HCT116 (cell line): ENCODE data around the gene SH3BP4. TPM values are rescaled to one million over a fixed set of nuclear protein-coding genes. Genes with fewer than 3 reads are reported as not detected.

ENCODE experiments used
- ATAC-seq: fragments of 200-7000 bp; cut with Tn5 transposase; 2 replicates; pipeline ENCODE4 v1.9.1; 2020; ENCODE audit warnings: mild to moderate bottlenecking, moderate library complexity
- BruUV-seq: library from RNA; stranded (reverse); fragments of 400-500 nt; replicated peaks from 2 replicates; lab custom pipeline; 2021; lab: Mats Ljungman, UMichigan
- CTCF ChIA-PET: fragments of 300-600 bp; sonication (Branson Sonifier 250); formaldehyde crosslinking; loops from one replicate; lab custom pipeline; 2021; ENCODE audit warnings: antibody characterized with exemption; lab: Charles Lee
- POLR2A ChIA-PET: fragments of 300-600, 350-600 bp; sonication (Branson Sonifier 250); formaldehyde crosslinking; loops from one replicate; lab custom pipeline; 2021; ENCODE audit warnings: antibody characterized with exemption; lab: Charles Lee
- RAD21 ChIA-PET, 2 experiments: fragments of 300-600 bp; sonication (Branson Sonifier 250); formaldehyde crosslinking; loops; one replicate each; lab custom pipeline; 2023; ENCODE audit warnings: low total read pairs in 2 of 2; ENCODE audit not compliant: uncharacterized antibody in 2 of 2, unreplicated experiment in 2 of 2, low non-redundant PET in 1 of 2; lab: Charles Lee
- DNase-seq: peaks from one replicate; pipeline ENCODE4 v3.0.0-alpha.2; 2010; ENCODE audit warnings: low read depth, low spot score
- H2AFZ ChIP-seq: fragments of 200-600 bp; shearing (Covaris generic), sonication (generic); 2 replicates; pipeline ENCODE4 v1.6.1; 2017; ENCODE audit warnings: low read depth, mixed run types, mixed read lengths, antibody characterized with exemption, low read length; ENCODE audit not compliant: poor library complexity, severe bottlenecking
- H3K27ac ChIP-seq: 2 replicates; pipeline ENCODE4 v1.5.1; 2012; ENCODE audit warnings: low read depth, low read length
- H3K27me3 ChIP-seq: fragments of 200-600 bp; sonication (generic); 2 replicates; pipeline ENCODE4 v1.6.1; 2016; ENCODE audit warnings: mixed run types, low read length, mixed read lengths; ENCODE audit not compliant: insufficient read depth
- H3K36me3 ChIP-seq, 2 experiments: fragments of 200-500 bp in 1 of 2; fragments of 200-600 bp in 1 of 2; sonication (Bioruptor generic) in 1 of 2; sonication (generic) in 1 of 2; 2 replicates each; pipeline versions ENCODE4 v1.5.1 to v1.6.1; 2014 to 2016; ENCODE audit warnings: low read length in 2 of 2, inconsistent platforms in 1 of 2, mixed read lengths in 1 of 2, mixed run types in 1 of 2; ENCODE audit not compliant: insufficient read depth in 2 of 2, control insufficient read depth in 1 of 2
- H3K4me1 ChIP-seq, 2 experiments: fragments of 200-600 bp in 1 of 2; sonication (generic) in 1 of 2; 2 replicates each; pipeline versions ENCODE4 v1.5.1 to v1.6.1; 2012 to 2017; ENCODE audit warnings: low read length in 2 of 2, inconsistent platforms in 1 of 2, mild to moderate bottlenecking in 1 of 2, mixed read lengths in 1 of 2, mixed run types in 1 of 2, moderate library complexity in 1 of 2; ENCODE audit not compliant: insufficient read depth in 2 of 2, control insufficient read depth in 1 of 2
- H3K4me2 ChIP-seq: fragments of 200-600 bp; sonication (generic); 2 replicates; pipeline ENCODE4 v1.6.1; 2017; ENCODE audit warnings: mixed run types, low read length, mixed read lengths
- H3K4me3 ChIP-seq, 2 experiments: fragments of 200-600 bp in 1 of 2; sonication (generic) in 1 of 2; replicated peaks in 1 of 2; 2 replicates each; pipeline ENCODE4 v1.5.1; 2011 to 2016; ENCODE audit warnings: low read length in 2 of 2, control low read depth in 1 of 2, low read depth in 1 of 2, mild to moderate bottlenecking in 1 of 2, mixed read lengths in 1 of 2, mixed run types in 1 of 2
- H3K79me2 ChIP-seq: fragments of 200-600 bp; sonication (generic); 2 replicates; pipeline ENCODE4 v1.6.1; 2017; ENCODE audit warnings: mild to moderate bottlenecking, mixed run types, low read length, moderate library complexity, mixed read lengths; ENCODE audit not compliant: insufficient read depth
- H3K9ac ChIP-seq: fragments of 200-600 bp; sonication (generic); 2 replicates; pipeline ENCODE4 v1.6.1; 2016; ENCODE audit warnings: low read length, mixed read lengths
- H3K9me2 ChIP-seq: fragments of 200-600 bp; sonication (generic), shearing (Covaris generic); 2 replicates; pipeline ENCODE4 v1.6.1; 2017; ENCODE audit warnings: mixed run types, mild to moderate bottlenecking, moderate library complexity; ENCODE audit not compliant: insufficient read depth
- H3K9me3 ChIP-seq, 2 experiments: fragments of 200-500 bp in 1 of 2; fragments of 200-600 bp in 1 of 2; sonication (Bioruptor generic) in 1 of 2; sonication (generic) in 1 of 2; 2 replicates each; pipeline ENCODE4 v1.6.1; 2014 to 2017; ENCODE audit warnings: low read length in 2 of 2, mixed read lengths in 2 of 2, inconsistent platforms in 1 of 2, low read depth in 1 of 2, mild to moderate bottlenecking in 1 of 2, mixed run types in 1 of 2, moderate library complexity in 1 of 2; ENCODE audit not compliant: control insufficient read depth in 1 of 2, insufficient read depth in 1 of 2
- H4K20me1 ChIP-seq: fragments of 200-600 bp; sonication (generic), shearing (Covaris generic); 2 replicates; pipeline ENCODE4 v1.6.1; 2017; ENCODE audit warnings: mixed run types, mild to moderate bottlenecking, moderate library complexity; ENCODE audit not compliant: insufficient read depth
- CBX3 ChIP-seq: IDR thresholded peaks from 2 replicates; pipeline ENCODE4 v1.6.1; 2012; ENCODE audit warnings: low read depth
- CEBPB ChIP-seq: IDR thresholded peaks from 2 replicates; pipeline ENCODE4 v1.6.1; 2012; ENCODE audit warnings: low read depth
- EGR1 ChIP-seq: IDR thresholded peaks from 2 replicates; pipeline ENCODE4 v1.6.1; 2012; ENCODE audit warnings: low read depth
- EZH2phosphoT487 ChIP-seq: fragments of 200-600 bp; IDR thresholded peaks from 2 replicates; pipeline ENCODE4 v1.6.1; 2018; ENCODE audit warnings: antibody characterized with exemption, borderline replicate concordance
- FOSL1 ChIP-seq: IDR thresholded peaks from 2 replicates; pipeline ENCODE4 v1.6.1; 2012; ENCODE audit warnings: low read depth
- RAD21 ChIP-seq: IDR thresholded peaks from 2 replicates; pipeline ENCODE4 v1.6.1; 2012; ENCODE audit warnings: low read depth, mild to moderate bottlenecking
- SIN3A ChIP-seq: IDR thresholded peaks from 2 replicates; pipeline ENCODE4 v1.6.1; 2012; ENCODE audit warnings: low read depth
- SRF ChIP-seq: IDR thresholded peaks from 2 replicates; pipeline ENCODE4 v1.6.1; 2012; ENCODE audit warnings: low read depth
- intact Hi-C: fragments of 100-400 bp; cut with micrococcal nuclease; formaldehyde crosslinking; loops from 2 replicates; pipeline ENCODE4 v1.10.0; 2022
- total RNA-seq: library from RNA; stranded (reverse); gene quantifications from one replicate; pipeline ENCODE4 v1.2.1, GENCODE V29; 2021; ENCODE audit not compliant: unreplicated experiment
- TF ChIP-seq, protein P1 (sequence below): IDR thresholded peaks from 2 replicates; pipeline ENCODE4 v1.6.1; 2011; ENCODE audit warnings: mild to moderate bottlenecking, low read length, moderate library complexity; ENCODE audit not compliant: insufficient replicate concordance; ENCODE audit errors: extremely low read depth

The SH3BP4 gene
- total RNA-seq, 1 experiment from 2014 or later = 32.9 TPM

DNA sequence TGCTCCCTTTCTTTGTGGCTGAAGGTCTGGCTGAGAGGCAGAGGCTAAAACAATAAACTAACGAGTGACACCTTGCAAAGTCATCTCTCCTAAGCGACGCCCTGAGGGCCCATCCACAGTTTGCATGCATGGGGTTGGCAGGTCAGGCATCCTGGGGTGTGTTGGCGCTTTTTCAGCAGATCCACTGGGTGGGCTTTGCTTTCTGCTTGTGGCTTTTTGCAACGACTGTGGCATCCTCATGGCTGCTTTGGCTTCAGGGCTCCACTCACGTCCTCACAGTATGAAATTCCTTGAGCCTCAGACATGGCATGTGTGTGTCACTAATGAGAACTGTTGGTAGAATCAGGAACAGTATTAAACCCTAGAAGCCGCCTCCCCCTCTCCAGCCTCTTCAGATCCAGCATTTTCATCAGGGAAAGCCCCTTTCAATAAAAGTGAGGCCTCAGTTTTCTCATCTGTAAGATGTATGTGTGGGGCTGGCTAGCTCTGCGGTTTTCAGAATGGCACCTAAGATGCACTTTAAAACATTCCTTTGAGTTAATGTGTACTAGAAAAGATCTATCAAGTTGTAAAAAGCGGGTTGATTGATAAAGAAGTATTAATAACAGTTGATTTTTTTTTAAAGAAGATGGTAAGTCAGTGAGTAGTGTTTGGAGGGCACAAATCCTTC lies 72.5 kb downstream of the SH3BP4 start:
- H3K4me2 ChIP-seq = peak overlapping the region; percentile 93
- DNase-seq (no peak), ATAC-seq (no peak)
- ChIA-PET RAD21 (no interaction called here), CTCF (no interaction called here), POLR2A (no interaction called here)
- no peaks in the 10 kb centered on the region for H3K36me3 ChIP-seq
- BruUV-seq = no TSS peak
- H3K9ac ChIP-seq = peak overlapping the region; percentile 25
- H3K79me2 ChIP-seq = peaks cover 41% of the 10 kb centered on the region
- H3K9me3 ChIP-seq = no peaks in the 10 kb centered on the region
- no peaks in the 10 kb centered on the region for H3K9me2 ChIP-seq
- H4K20me1 ChIP-seq = no peaks in the 10 kb centered on the region
- no peak overlapping the region for H3K4me3 ChIP-seq
- H2AFZ ChIP-seq = no peak overlapping the region
- TF ChIP-seq CBX3 = no peak
- no peak for TF ChIP-seq EZH2phosphoT487
- no peak for TF ChIP-seq EGR1
- no peak for TF ChIP-seq SRF
- no peak for TF ChIP-seq SIN3A
- TF ChIP-seq, protein P1, sequence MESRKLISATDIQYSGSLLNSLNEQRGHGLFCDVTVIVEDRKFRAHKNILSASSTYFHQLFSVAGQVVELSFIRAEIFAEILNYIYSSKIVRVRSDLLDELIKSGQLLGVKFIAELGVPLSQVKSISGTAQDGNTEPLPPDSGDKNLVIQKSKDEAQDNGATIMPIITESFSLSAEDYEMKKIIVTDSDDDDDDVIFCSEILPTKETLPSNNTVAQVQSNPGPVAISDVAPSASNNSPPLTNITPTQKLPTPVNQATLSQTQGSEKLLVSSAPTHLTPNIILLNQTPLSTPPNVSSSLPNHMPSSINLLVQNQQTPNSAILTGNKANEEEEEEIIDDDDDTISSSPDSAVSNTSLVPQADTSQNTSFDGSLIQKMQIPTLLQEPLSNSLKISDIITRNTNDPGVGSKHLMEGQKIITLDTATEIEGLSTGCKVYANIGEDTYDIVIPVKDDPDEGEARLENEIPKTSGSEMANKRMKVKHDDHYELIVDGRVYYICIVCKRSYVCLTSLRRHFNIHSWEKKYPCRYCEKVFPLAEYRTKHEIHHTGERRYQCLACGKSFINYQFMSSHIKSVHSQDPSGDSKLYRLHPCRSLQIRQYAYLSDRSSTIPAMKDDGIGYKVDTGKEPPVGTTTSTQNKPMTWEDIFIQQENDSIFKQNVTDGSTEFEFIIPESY = no peak
- TF ChIP-seq CEBPB = no peak
- no peak for TF ChIP-seq FOSL1
- TF ChIP-seq RAD21 = no peak
- intact Hi-C loops = no loop called here
- H3K27ac ChIP-seq = no peak overlapping the region
- no peaks in the 10 kb centered on the region for H3K27me3 ChIP-seq
- peaks cover 65 to 89% of the 10 kb centered on the region in 2 experiments for H3K4me1 ChIP-seq
